AG09309 (cell line): ENCODE results near the gene CGNL1.

Experiments
- DNase-seq: peaks from one replicate; pipeline ENCODE4 v3.0.0-alpha.2; 2010; ENCODE audit warnings: low read depth
- H3K4me3 ChIP-seq: 2 replicates; pipeline ENCODE4 v1.5.1; 2011; ENCODE audit warnings: mild to moderate bottlenecking, low read depth, low read length, moderate library complexity; ENCODE audit not compliant: control insufficient read depth
- CTCF ChIP-seq: IDR thresholded peaks from 2 replicates; pipeline ENCODE4 v1.5.1; 2011; ENCODE audit warnings: mild to moderate bottlenecking, low read depth, low read length, inconsistent platforms; ENCODE audit not compliant: insufficient read depth, control insufficient read depth; ENCODE audit errors: missing control alignments

The CGNL1 gene

GRCh38 chr15:57421110-57421509 is 44.8 kb downstream of the CGNL1 start:
- TF ChIP-seq CTCF: no peak
- no peak overlapping the region for H3K4me3 ChIP-seq
- no peak for DNase-seq

- no peak for TF ChIP-seq CTCF
- no peak for DNase-seq
- no peak overlapping the region for H3K4me3 ChIP-seq
Measured at GRCh38 chr15:57421551-57421950, 45.2 kb downstream of the CGNL1 start.

GRCh38 chr15:57422113-57422754 is 45.9 kb downstream of the CGNL1 start:
- peak; percentile 42 for DNase-seq
- TF ChIP-seq CTCF: no peak

GRCh38 chr15:57423599-57424140 is 47.4 kb downstream of the CGNL1 start:
- DNase-seq: no peak
- no peak overlapping the region for H3K4me3 ChIP-seq
- TF ChIP-seq CTCF: no peak

More at GRCh38 chr15:57422113-57422754, 45.9 kb downstream of the CGNL1 start:
- H3K4me3 ChIP-seq: no peak overlapping the region

GRCh38 chr15:57424628-57425405 is 48.5 kb downstream of the CGNL1 start:
- no peak overlapping the region for H3K4me3 ChIP-seq
- TF ChIP-seq CTCF: no peak
- DNase-seq: no peak

GRCh38 chr15:57425842-57426241 is 49.5 kb downstream of the CGNL1 start:
- no peak for DNase-seq
- no peak overlapping the region for H3K4me3 ChIP-seq
- TF ChIP-seq CTCF: no peak
